ENCODE measurements around the gene TMEM87B. TPM values are rescaled to one million over a fixed set of nuclear protein-coding genes. Genes with fewer than 3 reads are reported as not detected.

TMEM87B gene
- polyA plus RNA-seq, result 37.5 TPM
- long read RNA-seq, donor 1, full-length matches to known transcripts, result 2 of 2 reads
- long read RNA-seq, donor 1, partial matches to known transcripts, result 0 of 2 reads
- long read RNA-seq, donor 1, other reads (novel, unspliced or antisense), result 0 of 2 reads
- long read RNA-seq, donor 2, full-length matches to known transcripts, result 2 of 2 reads
- long read RNA-seq, donor 2, partial matches to known transcripts, result 0 of 2 reads
- long read RNA-seq, donor 2, other reads (novel, unspliced or antisense), result 0 of 2 reads
- long read RNA-seq, donor 3, result 0 reads
- long read RNA-seq, donor 4, result 0 reads
- long read RNA-seq, donor 5, result 0 reads
- long read RNA-seq, donor 6, full-length matches to known transcripts, result 2 of 29 reads
- long read RNA-seq, donor 6, partial matches to known transcripts, result 27 of 29 reads
- long read RNA-seq, donor 6, other reads (novel, unspliced or antisense), result 0 of 29 reads
- long read RNA-seq, donor 7, full-length matches to known transcripts, result 2 of 2 reads
- long read RNA-seq, donor 7, partial matches to known transcripts, result 0 of 2 reads
- long read RNA-seq, donor 7, other reads (novel, unspliced or antisense), result 0 of 2 reads
- long read RNA-seq, donor 8, full-length matches to known transcripts, result 7 of 7 reads
- long read RNA-seq, donor 8, partial matches to known transcripts, result 0 of 7 reads
- long read RNA-seq, donor 8, other reads (novel, unspliced or antisense), result 0 of 7 reads
- long read RNA-seq, donor 9, full-length matches to known transcripts, result 2 of 2 reads
- long read RNA-seq, donor 9, partial matches to known transcripts, result 0 of 2 reads
- long read RNA-seq, donor 9, other reads (novel, unspliced or antisense), result 0 of 2 reads
- long read RNA-seq, donor 10, full-length matches to known transcripts, result 5 of 48 reads
- long read RNA-seq, donor 10, partial matches to known transcripts, result 43 of 48 reads
- long read RNA-seq, donor 10, other reads (novel, unspliced or antisense), result 0 of 48 reads
- long read RNA-seq, donor 11, full-length matches to known transcripts, result 5 of 5 reads
- long read RNA-seq, donor 11, partial matches to known transcripts, result 0 of 5 reads
- long read RNA-seq, donor 11, other reads (novel, unspliced or antisense), result 0 of 5 reads

- WGBS (ENCODE audit: insufficient coverage, low lambda C conversion rate), result no CpG with 5 or more reads among the region's 90 CpGs
- Histone ChIP-seq H3K27me3 (ENCODE audit: control insufficient read depth, insufficient read depth, low read length) (no peaks in the 10 kb centered on the region), H3K4me1 (ENCODE audit: control insufficient read depth, insufficient read depth, low read length) (peaks cover 30% of the 10 kb centered on the region), H3K27ac (ENCODE audit: low read length) (peak within 1 kb of the TSS; percentile 100), H3K9me3 (ENCODE audit: control insufficient read depth, low read depth, low read length) (no peaks in the 10 kb centered on the region), H3K36me3 (ENCODE audit: control insufficient read depth, insufficient read depth, low read length) (peaks cover 2% of the 10 kb centered on the region), H3K4me3 (ENCODE audit: low read length) (peak within 1 kb of the TSS; percentile 96)
- peak; percentile 97 for DNase-seq
These were observed at the start of gene TMEM87B for GRCh38 chr2:112054847-112055729. Gene TMEM87B (plus strand): TSS chr2:112055269. CDS start chr2:112055592, 323 bp downstream.

- peaks cover 14% of the 10 kb centered on the region for H3K36me3 ChIP-seq (ENCODE audit: control insufficient read depth, insufficient read depth, low read length)
- no peaks in the 10 kb centered on the region for H3K27me3 ChIP-seq (ENCODE audit: control insufficient read depth, insufficient read depth, low read length)
- H3K9me3 ChIP-seq (ENCODE audit: control insufficient read depth, low read depth, low read length), result no peaks in the 10 kb centered on the region
- H3K4me3 ChIP-seq (ENCODE audit: low read length), result no peak overlapping the region
- no peak for DNase-seq
- WGBS (ENCODE audit: insufficient coverage, low lambda C conversion rate), result 92% methylated on average over 2 of the region's 5 CpGs
- H3K4me1 ChIP-seq (ENCODE audit: control insufficient read depth, insufficient read depth, low read length), result peaks cover 2% of the 10 kb centered on the region
- no peak overlapping the region for H3K27ac ChIP-seq (ENCODE audit: low read length)
These were observed 49.5 kb upstream of the TMEM87B start for GRCh38 chr2:112005406-112006075.

GRCh38 chr2:112006076-112006410 is 49.0 kb upstream of the TMEM87B start:
- Histone ChIP-seq H3K27ac (ENCODE audit: low read length) (no peak overlapping the region), H3K9me3 (ENCODE audit: control insufficient read depth, low read depth, low read length) (no peaks in the 10 kb centered on the region), H3K36me3 (ENCODE audit: control insufficient read depth, insufficient read depth, low read length) (peaks cover 14% of the 10 kb centered on the region), H3K27me3 (ENCODE audit: control insufficient read depth, insufficient read depth, low read length) (no peaks in the 10 kb centered on the region), H3K4me3 (ENCODE audit: low read length) (no peak overlapping the region), H3K4me1 (ENCODE audit: control insufficient read depth, insufficient read depth, low read length) (peaks cover 3% of the 10 kb centered on the region)
- no peak for DNase-seq
- 60% methylated on average over 1 of the region's 4 CpGs for WGBS (ENCODE audit: insufficient coverage, low lambda C conversion rate)

DNA sequence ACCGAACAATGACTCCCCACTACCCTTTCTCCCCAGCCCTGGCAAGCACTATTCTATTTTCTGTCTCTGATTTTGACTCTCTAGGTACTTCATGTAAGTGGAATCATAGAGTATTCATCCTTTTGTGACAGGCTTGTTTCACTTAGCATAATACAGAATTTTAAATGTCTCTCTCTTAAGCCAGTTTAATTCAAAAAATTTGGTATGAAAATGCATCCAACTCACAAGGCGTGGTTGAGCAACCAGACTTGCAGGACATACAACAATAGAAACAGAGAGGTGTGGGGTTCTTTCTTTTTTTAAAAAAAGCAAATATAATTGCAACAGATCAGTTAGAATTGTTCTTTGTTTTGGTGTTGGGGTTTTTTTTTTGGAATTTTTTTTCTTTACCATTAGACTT is 47.6 kb upstream of the TMEM87B start:
- Histone ChIP-seq H3K27me3 (ENCODE audit: control insufficient read depth, insufficient read depth, low read length) (no peaks in the 10 kb centered on the region), H3K9me3 (ENCODE audit: control insufficient read depth, low read depth, low read length) (no peaks in the 10 kb centered on the region), H3K27ac (ENCODE audit: low read length) (no peak overlapping the region), H3K4me3 (ENCODE audit: low read length) (no peak overlapping the region), H3K36me3 (ENCODE audit: control insufficient read depth, insufficient read depth, low read length) (peaks cover 15% of the 10 kb centered on the region), H3K4me1 (ENCODE audit: control insufficient read depth, insufficient read depth, low read length) (peaks cover 11% of the 10 kb centered on the region)
- WGBS (ENCODE audit: insufficient coverage, low lambda C conversion rate), result no CpG with 5 or more reads among the region's 2 CpGs
- DNase-seq, result no peak

GRCh38 chr2:112008910-112009485 is 46.1 kb upstream of the TMEM87B start:
- peaks cover 12% of the 10 kb centered on the region for H3K36me3 ChIP-seq (ENCODE audit: control insufficient read depth, insufficient read depth, low read length)
- no CpG with 5 or more reads among the region's 2 CpGs for WGBS (ENCODE audit: insufficient coverage, low lambda C conversion rate)
- H3K4me3 ChIP-seq (ENCODE audit: low read length), result no peak overlapping the region
- no peaks in the 10 kb centered on the region for H3K27me3 ChIP-seq (ENCODE audit: control insufficient read depth, insufficient read depth, low read length)
- H3K27ac ChIP-seq (ENCODE audit: low read length), result no peak overlapping the region
- no peaks in the 10 kb centered on the region for H3K9me3 ChIP-seq (ENCODE audit: control insufficient read depth, low read depth, low read length)
- DNase-seq, result no peak
- H3K4me1 ChIP-seq (ENCODE audit: control insufficient read depth, insufficient read depth, low read length), result peaks cover 11% of the 10 kb centered on the region

DNA sequence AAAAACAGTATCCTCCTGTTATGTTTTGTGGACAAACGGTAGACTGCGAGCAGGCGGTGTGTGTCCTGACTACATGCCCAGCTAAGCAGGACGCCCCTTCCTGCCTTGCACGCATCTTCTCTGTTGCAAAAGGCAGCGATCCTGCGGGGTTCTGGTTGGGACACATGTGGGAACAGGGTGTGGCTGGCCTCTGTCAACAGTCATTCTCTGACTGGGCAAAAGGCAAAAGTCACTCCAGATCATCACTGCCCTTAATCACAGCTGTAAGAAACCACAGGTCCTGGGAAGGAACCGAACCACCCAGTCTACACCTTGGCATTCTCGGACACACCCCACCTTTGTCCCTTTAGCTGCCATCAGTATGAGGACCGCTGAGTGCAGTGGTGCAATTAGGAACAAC is 44.3 kb upstream of the TMEM87B start:
- Histone ChIP-seq H3K36me3 (ENCODE audit: control insufficient read depth, insufficient read depth, low read length) (peaks cover 10% of the 10 kb centered on the region), H3K9me3 (ENCODE audit: control insufficient read depth, low read depth, low read length) (no peaks in the 10 kb centered on the region), H3K4me1 (ENCODE audit: control insufficient read depth, insufficient read depth, low read length) (peaks cover 11% of the 10 kb centered on the region), H3K27me3 (ENCODE audit: control insufficient read depth, insufficient read depth, low read length) (no peaks in the 10 kb centered on the region), H3K27ac (ENCODE audit: low read length) (peak overlapping the region; percentile 55), H3K4me3 (ENCODE audit: low read length) (no peak overlapping the region)
- peak; percentile 71 to 88 for DNase-seq
- WGBS (ENCODE audit: insufficient coverage, low lambda C conversion rate), result 80% methylated on average over 1 of the region's 10 CpGs

GRCh38 chr2:112012556-112012955 is 42.5 kb upstream of the TMEM87B start:
- H3K36me3 ChIP-seq (ENCODE audit: control insufficient read depth, insufficient read depth, low read length), result peaks cover 10% of the 10 kb centered on the region

GRCh38 chr2:112018846-112019245 is 36.2 kb upstream of the TMEM87B start:
- no peaks in the 10 kb centered on the region for H3K9me3 ChIP-seq (ENCODE audit: control insufficient read depth, low read depth, low read length)
- DNase-seq, result no peak
- no peak overlapping the region for H3K4me3 ChIP-seq (ENCODE audit: low read length)
- WGBS (ENCODE audit: insufficient coverage, low lambda C conversion rate), result 100% methylated on average over 3 of the region's 8 CpGs
- H3K27me3 ChIP-seq (ENCODE audit: control insufficient read depth, insufficient read depth, low read length), result no peaks in the 10 kb centered on the region
- H3K27ac ChIP-seq (ENCODE audit: low read length), result peak overlapping the region; percentile 81
- H3K36me3 ChIP-seq (ENCODE audit: control insufficient read depth, insufficient read depth, low read length), result peaks cover 10% of the 10 kb centered on the region
- peaks cover 31% of the 10 kb centered on the region for H3K4me1 ChIP-seq (ENCODE audit: control insufficient read depth, insufficient read depth, low read length)

More at GRCh38 chr2:112012556-112012955, 42.5 kb upstream of the TMEM87B start:
- no peaks in the 10 kb centered on the region for H3K27me3 ChIP-seq (ENCODE audit: control insufficient read depth, insufficient read depth, low read length)
- H3K27ac ChIP-seq (ENCODE audit: low read length), result no peak overlapping the region
- no peak for DNase-seq
- H3K4me1 ChIP-seq (ENCODE audit: control insufficient read depth, insufficient read depth, low read length), result peaks cover 11% of the 10 kb centered on the region
- no CpG with 5 or more reads among the region's 5 CpGs for WGBS (ENCODE audit: insufficient coverage, low lambda C conversion rate)
- no peaks in the 10 kb centered on the region for H3K9me3 ChIP-seq (ENCODE audit: control insufficient read depth, low read depth, low read length)
- no peak overlapping the region for H3K4me3 ChIP-seq (ENCODE audit: low read length)

DNA sequence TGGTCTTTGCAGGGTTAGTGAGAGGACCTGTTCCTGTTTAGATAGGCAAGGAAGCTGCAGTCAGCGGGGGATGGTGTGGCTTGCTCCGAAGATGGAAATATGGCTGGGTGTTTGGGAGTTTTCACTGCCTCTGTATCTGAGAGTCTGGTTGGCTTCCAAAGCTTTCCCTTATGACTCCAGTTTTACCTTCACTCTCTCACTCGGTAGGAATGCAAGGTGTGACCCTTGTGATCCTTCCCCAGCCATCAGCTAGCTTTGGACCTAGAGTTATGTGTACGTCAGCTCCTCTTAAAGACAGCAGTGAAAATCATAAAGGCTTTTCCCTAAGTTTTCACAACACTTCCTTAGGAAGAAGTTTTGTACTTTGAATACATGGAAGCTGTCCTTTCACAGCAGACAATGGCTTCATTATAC is 35.5 kb upstream of the TMEM87B start:
- Histone ChIP-seq H3K27me3 (ENCODE audit: control insufficient read depth, insufficient read depth, low read length) (no peaks in the 10 kb centered on the region), H3K4me1 (ENCODE audit: control insufficient read depth, insufficient read depth, low read length) (peaks cover 31% of the 10 kb centered on the region), H3K27ac (ENCODE audit: low read length) (peak overlapping the region; percentile 81), H3K36me3 (ENCODE audit: control insufficient read depth, insufficient read depth, low read length) (peaks cover 10% of the 10 kb centered on the region), H3K4me3 (ENCODE audit: low read length) (no peak overlapping the region), H3K9me3 (ENCODE audit: control insufficient read depth, low read depth, low read length) (no peaks in the 10 kb centered on the region)
- DNase-seq, result peak; percentile 88 to 95
- WGBS (ENCODE audit: insufficient coverage, low lambda C conversion rate), result no CpG with 5 or more reads among the region's 4 CpGs
